ENCODE measurements around the gene BRD7.

DNA sequence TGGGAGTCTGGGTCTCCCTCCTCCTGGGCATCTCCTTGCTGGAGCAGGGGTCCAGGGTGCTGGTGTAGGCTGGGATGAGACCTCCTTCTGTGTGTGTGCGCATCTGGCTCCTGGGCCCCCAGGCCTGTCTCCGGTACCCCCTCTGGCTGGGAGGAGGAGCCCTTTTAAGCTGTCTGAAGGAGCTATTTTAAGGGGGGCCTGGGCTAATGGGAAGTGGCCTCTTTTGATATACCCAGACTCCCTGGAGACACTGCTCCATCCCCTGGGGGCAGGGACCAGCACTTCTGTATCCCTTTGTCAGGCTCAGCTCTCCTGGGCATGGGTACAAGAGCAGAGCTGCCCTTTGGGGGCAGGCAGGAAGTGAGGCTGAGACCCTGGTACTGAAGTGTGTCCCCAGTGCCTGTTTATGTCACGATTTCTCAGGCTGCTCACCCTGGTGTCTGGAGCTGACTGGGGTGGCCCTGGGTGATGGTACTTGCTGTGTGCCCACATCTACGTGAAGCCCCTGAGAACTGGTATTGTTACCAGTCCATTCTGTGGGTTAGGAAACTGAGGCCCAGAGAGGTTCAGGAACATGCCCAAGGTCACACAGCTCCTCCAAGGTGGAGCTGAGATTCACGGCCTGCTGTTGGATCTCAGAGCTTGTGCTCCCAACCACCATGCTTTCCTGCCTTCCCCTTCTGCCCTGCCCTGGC lies 96.0 kb downstream of the BRD7 start:
- TF ChIP-seq TCF7L2 (IDR thresholded peaks at IDR 0.05; ENCODE audit: low read depth, low read length), result no peak
- no peak for TF ChIP-seq POLR2AphosphoS5 (IDR thresholded peaks at IDR 0.05; ENCODE audit: low read depth, low read length)
- TF ChIP-seq, protein P1, sequence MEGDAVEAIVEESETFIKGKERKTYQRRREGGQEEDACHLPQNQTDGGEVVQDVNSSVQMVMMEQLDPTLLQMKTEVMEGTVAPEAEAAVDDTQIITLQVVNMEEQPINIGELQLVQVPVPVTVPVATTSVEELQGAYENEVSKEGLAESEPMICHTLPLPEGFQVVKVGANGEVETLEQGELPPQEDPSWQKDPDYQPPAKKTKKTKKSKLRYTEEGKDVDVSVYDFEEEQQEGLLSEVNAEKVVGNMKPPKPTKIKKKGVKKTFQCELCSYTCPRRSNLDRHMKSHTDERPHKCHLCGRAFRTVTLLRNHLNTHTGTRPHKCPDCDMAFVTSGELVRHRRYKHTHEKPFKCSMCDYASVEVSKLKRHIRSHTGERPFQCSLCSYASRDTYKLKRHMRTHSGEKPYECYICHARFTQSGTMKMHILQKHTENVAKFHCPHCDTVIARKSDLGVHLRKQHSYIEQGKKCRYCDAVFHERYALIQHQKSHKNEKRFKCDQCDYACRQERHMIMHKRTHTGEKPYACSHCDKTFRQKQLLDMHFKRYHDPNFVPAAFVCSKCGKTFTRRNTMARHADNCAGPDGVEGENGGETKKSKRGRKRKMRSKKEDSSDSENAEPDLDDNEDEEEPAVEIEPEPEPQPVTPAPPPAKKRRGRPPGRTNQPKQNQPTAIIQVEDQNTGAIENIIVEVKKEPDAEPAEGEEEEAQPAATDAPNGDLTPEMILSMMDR (IDR thresholded peaks at IDR 0.05), result no peak
- TF ChIP-seq SIN3A (IDR thresholded peaks at IDR 0.05; ENCODE audit: borderline replicate concordance, insufficient read depth, low read depth, low read length), result no peak
